ENCODE measurements around the gene SHROOM3. TPM values are rescaled to one million over a fixed set of nuclear protein-coding genes. Genes with fewer than 3 reads are reported as not detected.

The SHROOM3 gene
- total and polyA plus RNA-seq, 7 donors: 5.1 to 71.0 (median 28.2) TPM

- 75 to 84% methylated on average over 2 of the region's 2 CpGs for WGBS, 2 donors
- intact Hi-C loops (cut with DNase I): no loop called here
- no peak for DNase-seq
These were observed 349.2 kb downstream of the SHROOM3 start for GRCh38 chr4:76784237-76784636.

DNA sequence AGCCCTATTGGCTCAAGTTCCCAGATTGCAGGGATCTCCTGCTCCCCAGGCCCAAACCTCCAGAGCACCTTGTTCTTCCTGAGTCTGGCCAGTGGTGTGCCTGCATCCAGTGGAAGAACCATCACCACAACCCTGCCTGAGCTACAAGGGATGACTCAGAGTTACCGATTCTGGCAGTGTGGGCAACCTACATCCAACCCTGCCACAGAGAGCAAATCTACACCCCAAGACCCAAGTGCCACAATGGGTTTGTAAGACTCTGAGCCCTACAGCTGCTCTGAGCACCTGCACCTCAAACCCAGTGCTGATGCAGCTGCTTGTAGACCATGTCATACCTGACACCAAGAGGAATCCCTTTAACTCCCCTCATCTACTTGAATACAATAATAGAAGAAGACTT is 352.9 kb downstream of the SHROOM3 start:
- DNase-seq: no peak
- H3K9me3 ChIP-seq: no peaks in the 10 kb centered on the region
- TF ChIP-seq POLR2AphosphoS5 (IDR thresholded peaks at IDR 0.05) (no peak), EP300 (IDR thresholded peaks at IDR 0.05) (no peak), POLR2A (IDR thresholded peaks at IDR 0.05) (no peak)
- TF ChIP-seq, protein P1, sequence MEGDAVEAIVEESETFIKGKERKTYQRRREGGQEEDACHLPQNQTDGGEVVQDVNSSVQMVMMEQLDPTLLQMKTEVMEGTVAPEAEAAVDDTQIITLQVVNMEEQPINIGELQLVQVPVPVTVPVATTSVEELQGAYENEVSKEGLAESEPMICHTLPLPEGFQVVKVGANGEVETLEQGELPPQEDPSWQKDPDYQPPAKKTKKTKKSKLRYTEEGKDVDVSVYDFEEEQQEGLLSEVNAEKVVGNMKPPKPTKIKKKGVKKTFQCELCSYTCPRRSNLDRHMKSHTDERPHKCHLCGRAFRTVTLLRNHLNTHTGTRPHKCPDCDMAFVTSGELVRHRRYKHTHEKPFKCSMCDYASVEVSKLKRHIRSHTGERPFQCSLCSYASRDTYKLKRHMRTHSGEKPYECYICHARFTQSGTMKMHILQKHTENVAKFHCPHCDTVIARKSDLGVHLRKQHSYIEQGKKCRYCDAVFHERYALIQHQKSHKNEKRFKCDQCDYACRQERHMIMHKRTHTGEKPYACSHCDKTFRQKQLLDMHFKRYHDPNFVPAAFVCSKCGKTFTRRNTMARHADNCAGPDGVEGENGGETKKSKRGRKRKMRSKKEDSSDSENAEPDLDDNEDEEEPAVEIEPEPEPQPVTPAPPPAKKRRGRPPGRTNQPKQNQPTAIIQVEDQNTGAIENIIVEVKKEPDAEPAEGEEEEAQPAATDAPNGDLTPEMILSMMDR (IDR thresholded peaks at IDR 0.05): no peak
- H3K27me3 ChIP-seq: no peaks in the 10 kb centered on the region
- 92 to 98% methylated on average over 1 of the region's 1 CpG for WGBS, 2 donors
- H3K4me1 ChIP-seq: peaks cover 0 to 4% (median 0%) of the 10 kb centered on the region in 4 donors
- intact Hi-C loops (cut with DNase I): no loop called here
- H3K36me3 ChIP-seq: no peaks in the 10 kb centered on the region
- no peak overlapping the region for H3K4me3 ChIP-seq
- no peak overlapping the region for H3K27ac ChIP-seq

More at GRCh38 chr4:76784237-76784636, 349.2 kb downstream of the SHROOM3 start:
- TF ChIP-seq, protein P1 (IDR thresholded peaks at IDR 0.05): no peak
- no peak for TF ChIP-seq EP300 (IDR thresholded peaks at IDR 0.05)
- no peak for TF ChIP-seq POLR2AphosphoS5 (IDR thresholded peaks at IDR 0.05)
- TF ChIP-seq POLR2A (IDR thresholded peaks at IDR 0.05): no peak
- peaks cover 0 to 17% (median 2%) of the 10 kb centered on the region in 4 donors for H3K4me1 ChIP-seq
- no peak overlapping the region for H3K27ac ChIP-seq
- peaks cover 0 to 3% (median 1%) of the 10 kb centered on the region in 4 donors for H3K36me3 ChIP-seq
- H3K27me3 ChIP-seq: no peaks in the 10 kb centered on the region
- H3K4me3 ChIP-seq: no peak overlapping the region
- no peaks in the 10 kb centered on the region for H3K9me3 ChIP-seq

DNA sequence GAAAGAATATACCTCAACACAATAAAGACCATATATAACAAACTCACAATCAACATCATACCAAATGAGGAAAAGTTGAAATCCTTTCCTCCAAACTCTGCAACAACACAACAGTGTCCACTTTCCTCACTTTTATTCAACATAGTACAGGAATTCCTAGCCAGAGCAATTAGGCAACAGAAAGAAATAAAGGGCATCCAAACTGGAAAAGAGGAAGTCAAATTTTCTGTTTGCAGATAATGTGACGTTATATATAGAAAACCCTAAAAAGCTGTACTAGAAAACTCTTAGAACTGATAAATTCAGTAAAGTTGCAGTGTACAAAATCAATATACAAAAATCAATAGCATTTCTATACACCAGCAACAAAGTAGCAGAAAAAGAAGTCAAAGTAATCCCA is 355.3 kb downstream of the SHROOM3 start:
- no peaks in the 10 kb centered on the region for H3K36me3 ChIP-seq
- H3K4me3 ChIP-seq: no peak overlapping the region
- no peaks in the 10 kb centered on the region for H3K4me1 ChIP-seq
- no peak for DNase-seq
- WGBS, 2 donors: 69 to 82% methylated on average over 1 of the region's 1 CpG
- TF ChIP-seq, protein P1 (IDR thresholded peaks at IDR 0.05): no peak
- no peak for TF ChIP-seq POLR2A (IDR thresholded peaks at IDR 0.05)
- TF ChIP-seq POLR2AphosphoS5 (IDR thresholded peaks at IDR 0.05): no peak
- TF ChIP-seq EP300 (IDR thresholded peaks at IDR 0.05): no peak
- H3K27me3 ChIP-seq: no peaks in the 10 kb centered on the region
- H3K27ac ChIP-seq: no peak overlapping the region
- intact Hi-C loops (cut with DNase I): no loop called here
- H3K9me3 ChIP-seq: no peaks in the 10 kb centered on the region

DNA sequence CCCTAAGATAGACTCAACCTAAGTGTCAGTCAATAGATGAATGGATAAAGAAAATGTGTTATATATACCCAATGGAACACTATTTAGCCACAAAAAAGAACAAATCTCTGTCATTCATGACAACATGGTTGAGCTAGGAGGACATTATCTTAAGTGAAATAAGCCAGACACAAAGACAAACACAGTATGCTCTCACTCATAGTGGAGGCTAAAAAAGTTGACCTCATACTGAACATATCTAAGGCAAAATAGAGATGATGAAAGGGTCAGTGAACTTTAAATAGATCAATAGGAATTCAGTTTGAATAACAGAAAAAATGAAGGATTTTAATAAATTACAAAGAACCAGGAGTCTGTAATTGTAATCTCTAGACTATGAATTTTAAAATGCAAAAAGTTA is 356.4 kb downstream of the SHROOM3 start:
- Histone ChIP-seq H3K27ac (no peak overlapping the region), H3K4me1 (no peaks in the 10 kb centered on the region), H3K36me3 (no peaks in the 10 kb centered on the region), H3K9me3 (no peaks in the 10 kb centered on the region), H3K4me3 (no peak overlapping the region), H3K27me3 (no peaks in the 10 kb centered on the region)
- TF ChIP-seq, protein P1 (IDR thresholded peaks at IDR 0.05): no peak
- no peak for TF ChIP-seq POLR2A (IDR thresholded peaks at IDR 0.05)
- TF ChIP-seq EP300 (IDR thresholded peaks at IDR 0.05): no peak
- TF ChIP-seq POLR2AphosphoS5 (IDR thresholded peaks at IDR 0.05): no peak
- intact Hi-C loops (cut with DNase I): no loop called here
- DNase-seq: no peak

DNA sequence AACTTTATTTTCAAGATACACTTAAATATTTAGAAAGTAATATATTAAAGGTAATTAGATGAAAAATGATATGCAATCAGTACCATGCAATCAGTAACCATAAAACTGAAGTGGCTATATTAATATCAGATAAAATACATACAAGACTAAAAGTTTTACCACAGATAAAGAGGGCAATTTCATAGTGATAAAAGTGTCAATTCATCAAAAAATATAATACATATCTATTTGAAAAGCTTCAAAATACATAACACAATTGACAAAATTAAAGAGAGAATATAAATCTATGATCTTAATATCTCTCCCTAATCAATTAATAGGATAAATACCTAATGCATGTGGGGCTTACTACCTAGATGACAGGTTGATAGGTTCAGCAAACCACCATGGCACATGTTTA is 357.4 kb downstream of the SHROOM3 start:
- Histone ChIP-seq H3K4me3 (no peak overlapping the region), H3K27me3 (no peaks in the 10 kb centered on the region), H3K27ac (no peak overlapping the region), H3K36me3 (no peaks in the 10 kb centered on the region), H3K4me1 (no peaks in the 10 kb centered on the region), H3K9me3 (no peaks in the 10 kb centered on the region)
- TF ChIP-seq POLR2AphosphoS5 (IDR thresholded peaks at IDR 0.05) (no peak), EP300 (IDR thresholded peaks at IDR 0.05) (no peak), POLR2A (IDR thresholded peaks at IDR 0.05) (no peak)
- TF ChIP-seq, protein P1 (IDR thresholded peaks at IDR 0.05): no peak
- intact Hi-C loops (cut with DNase I): no loop called here
- no peak for DNase-seq
